Upper lobe of right lung (tissue), 1 donor: Measurements from ENCODE around the gene FAM240A. TPM values are rescaled to one million over a fixed set of nuclear protein-coding genes. Genes with fewer than 3 reads are reported as not detected.
"Not testable (repeated sequence)": the region's sequence is repeated elsewhere in the genome, so short reads cannot be mapped to it uniquely, and the experiment has no call there.

Experiments used
- ATAC-seq: fragments of 200-7000 bp; cut with Tn5 transposase; one replicate; pipeline ENCODE4 v1.9.1; 2020; ENCODE audit warnings: mild to moderate bottlenecking, moderate library complexity
- DNase-seq: peaks from one replicate; pipeline ENCODE4 v3.0.0-alpha.2; 2020
- H3K27ac ChIP-seq: fragments of 200-600 bp; one replicate; pipeline ENCODE4 v1.8.0; 2022
- H3K27me3 ChIP-seq: fragments of 200-600 bp; one replicate; pipeline ENCODE4 v1.8.0; 2022; ENCODE audit warnings: mild to moderate bottlenecking
- H3K36me3 ChIP-seq: fragments of 200-600 bp; one replicate; pipeline ENCODE4 v1.8.0; 2022
- H3K4me1 ChIP-seq: fragments of 200-600 bp; one replicate; pipeline ENCODE4 v1.8.0; 2022
- H3K4me3 ChIP-seq: fragments of 200-600 bp; one replicate; pipeline ENCODE4 v1.8.0; 2022; ENCODE audit warnings: mild to moderate bottlenecking
- H3K9me3 ChIP-seq: fragments of 200-600 bp; one replicate; pipeline ENCODE4 v1.8.0; 2022
- intact Hi-C: fragments of 100-400 bp; cut with DNase I; formaldehyde crosslinking; loops from one replicate; pipeline ENCODE4 v1.11.0; 2022
- total RNA-seq: library from RNA; stranded (reverse); fragmentation: NEBNext Ultra II Directional; extraction: Animal tissue kit (Norgen Biotek cat#: 25700); gene quantifications from one replicate; pipeline ENCODE4 v1.2.1, GENCODE V29; 2021
- TF ChIP-seq, protein P1 (sequence below): fragments of 200-600 bp; IDR thresholded peaks from one replicate; pipeline ENCODE4 v1.8.0; 2022; ENCODE audit warnings: antibody characterized with exemption
- donor health status: DM: no; HTN: yes; CAD: no; lungs with severe emphysema.

FAM240A gene
- total RNA-seq, 1 donor from 2014 or later = not detected

DNA sequence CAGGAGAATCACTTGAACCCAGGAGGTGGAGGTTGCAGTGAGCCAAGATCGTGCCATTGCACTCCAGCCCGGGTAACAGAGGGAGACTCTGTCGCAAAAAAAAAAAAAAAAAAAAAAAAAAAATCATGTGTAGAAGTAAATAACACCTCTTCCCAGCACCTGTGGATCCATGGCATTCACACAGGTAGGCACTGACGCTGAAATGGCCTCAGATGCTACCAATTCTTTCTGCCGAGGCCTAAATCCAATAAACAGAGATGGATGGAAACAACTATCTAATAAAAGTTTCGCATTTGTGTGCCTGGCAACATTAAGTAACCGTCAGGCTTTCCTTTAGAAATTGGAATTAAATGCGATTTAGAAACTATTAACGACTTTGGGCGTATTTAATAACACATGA, 35.9 kb upstream of the FAM240A start:
- H3K4me1 ChIP-seq = peaks cover 4% of the 10 kb centered on the region
- intact Hi-C loops = no loop called here

DNA sequence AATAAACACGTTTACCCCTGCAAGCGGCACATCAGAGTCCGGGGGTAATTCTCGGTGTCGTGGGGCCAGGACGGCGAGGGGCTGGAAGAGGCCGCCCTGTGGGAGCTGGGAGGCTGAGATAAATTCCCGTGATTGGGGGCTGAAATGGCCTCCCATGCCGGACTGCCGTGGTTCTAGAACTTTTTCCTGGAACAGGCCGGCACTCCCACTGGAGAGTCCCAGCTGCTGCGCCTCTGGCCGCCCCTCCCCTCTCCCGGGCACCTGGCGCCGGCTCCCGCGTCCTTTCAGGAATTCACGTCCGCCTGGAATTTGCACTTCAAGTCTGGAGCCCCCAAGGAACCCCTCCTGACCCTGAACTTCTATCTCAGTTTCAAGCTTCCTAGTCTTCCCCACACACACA, 35.4 kb upstream of the FAM240A start:
- Histone ChIP-seq H3K4me3 (no peak overlapping the region), H3K4me1 (peaks cover 4% of the 10 kb centered on the region), H3K27ac (no peak overlapping the region), H3K36me3 (no peaks in the 10 kb centered on the region), H3K27me3 (no peaks in the 10 kb centered on the region), H3K9me3 (no peaks in the 10 kb centered on the region)
- intact Hi-C loops = no loop called here
- TF ChIP-seq, protein P1, sequence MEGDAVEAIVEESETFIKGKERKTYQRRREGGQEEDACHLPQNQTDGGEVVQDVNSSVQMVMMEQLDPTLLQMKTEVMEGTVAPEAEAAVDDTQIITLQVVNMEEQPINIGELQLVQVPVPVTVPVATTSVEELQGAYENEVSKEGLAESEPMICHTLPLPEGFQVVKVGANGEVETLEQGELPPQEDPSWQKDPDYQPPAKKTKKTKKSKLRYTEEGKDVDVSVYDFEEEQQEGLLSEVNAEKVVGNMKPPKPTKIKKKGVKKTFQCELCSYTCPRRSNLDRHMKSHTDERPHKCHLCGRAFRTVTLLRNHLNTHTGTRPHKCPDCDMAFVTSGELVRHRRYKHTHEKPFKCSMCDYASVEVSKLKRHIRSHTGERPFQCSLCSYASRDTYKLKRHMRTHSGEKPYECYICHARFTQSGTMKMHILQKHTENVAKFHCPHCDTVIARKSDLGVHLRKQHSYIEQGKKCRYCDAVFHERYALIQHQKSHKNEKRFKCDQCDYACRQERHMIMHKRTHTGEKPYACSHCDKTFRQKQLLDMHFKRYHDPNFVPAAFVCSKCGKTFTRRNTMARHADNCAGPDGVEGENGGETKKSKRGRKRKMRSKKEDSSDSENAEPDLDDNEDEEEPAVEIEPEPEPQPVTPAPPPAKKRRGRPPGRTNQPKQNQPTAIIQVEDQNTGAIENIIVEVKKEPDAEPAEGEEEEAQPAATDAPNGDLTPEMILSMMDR = no peak
- peak; percentile 62 for ATAC-seq
- no peak for DNase-seq

More for the DNA sequence above, 35.9 kb upstream of the FAM240A start:
- Histone ChIP-seq H3K9me3 (no peaks in the 10 kb centered on the region), H3K4me3 (no peak overlapping the region), H3K27me3 (no peaks in the 10 kb centered on the region), H3K36me3 (no peaks in the 10 kb centered on the region), H3K27ac (no peak overlapping the region)
- DNase-seq = no peak
- TF ChIP-seq, protein P1 = no peak
- ATAC-seq = no peak

DNA sequence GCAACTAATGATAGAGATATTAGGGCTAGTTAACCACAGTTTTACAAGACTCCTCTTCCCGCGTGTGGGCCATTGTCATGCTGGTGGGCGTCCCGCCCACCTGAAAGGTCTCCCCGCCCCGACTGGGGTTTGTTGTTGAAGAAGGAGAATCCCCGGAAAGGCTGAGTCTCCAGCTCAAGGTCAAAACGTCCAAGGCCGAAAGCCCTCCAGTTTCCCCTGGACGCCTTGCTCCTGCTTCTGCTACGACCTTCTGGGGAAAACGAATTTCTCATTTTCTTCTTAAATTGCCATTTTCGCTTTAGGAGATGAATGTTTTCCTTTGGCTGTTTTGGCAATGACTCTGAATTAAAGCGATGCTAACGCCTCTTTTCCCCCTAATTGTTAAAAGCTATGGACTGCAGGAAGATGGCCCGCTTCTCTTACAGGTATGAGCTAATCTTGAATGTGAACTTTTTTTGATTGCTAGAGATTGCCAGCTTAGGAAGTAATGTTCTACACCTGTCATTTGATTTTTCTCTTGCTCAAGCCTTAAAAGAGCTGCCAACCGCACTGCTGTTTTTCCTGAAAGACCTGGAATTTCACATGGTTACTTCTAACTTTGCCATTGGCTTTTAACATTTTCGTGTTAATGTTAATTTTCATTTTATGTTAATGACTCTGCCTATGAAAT, 34.6 kb upstream of the FAM240A start:
- H3K4me3 ChIP-seq, DNase-seq, H3K9me3 ChIP-seq, H3K27me3 ChIP-seq, ATAC-seq, H3K27ac ChIP-seq, intact Hi-C loops, H3K36me3 ChIP-seq, H3K4me1 ChIP-seq: not testable (repeated sequence)

DNA sequence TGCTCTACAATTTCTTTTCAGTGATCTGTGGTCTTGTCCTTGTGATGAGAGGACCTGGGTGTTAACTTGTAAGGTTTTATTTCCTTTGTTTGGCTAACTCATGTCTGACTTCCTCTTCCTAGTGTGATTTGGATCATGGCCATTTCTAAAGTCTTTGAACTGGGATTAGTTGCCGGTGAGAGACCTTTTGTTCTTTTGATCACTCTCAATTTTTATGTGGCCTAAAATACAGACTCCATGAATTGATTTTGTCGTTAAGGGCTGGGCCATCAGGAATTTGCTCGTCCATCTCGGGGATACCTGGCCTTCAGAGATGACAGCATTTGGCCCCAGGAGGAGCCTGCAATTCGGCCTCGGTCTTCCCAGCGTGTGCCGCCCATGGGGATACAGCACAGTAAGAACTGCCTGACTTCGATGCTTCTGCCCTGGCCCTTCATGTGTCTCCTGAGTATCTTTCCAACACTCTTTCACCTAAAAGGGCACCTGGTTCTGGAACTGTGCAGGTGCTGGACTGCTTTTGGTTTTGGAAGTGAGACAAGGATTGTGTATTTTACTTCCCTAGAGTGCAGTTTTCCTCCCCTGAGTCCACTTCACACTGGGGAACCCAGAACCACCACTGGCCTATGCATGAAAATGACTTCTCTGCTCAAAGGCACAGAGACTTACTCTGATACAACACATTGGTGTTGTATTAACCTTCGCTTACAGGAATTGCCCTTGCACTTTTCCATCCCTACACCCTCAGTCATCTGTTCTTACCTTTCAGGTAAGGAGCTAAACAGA, 33.2 kb upstream of the FAM240A start:
- H3K9me3 ChIP-seq = no peaks in the 10 kb centered on the region
- no peak for DNase-seq
- peaks cover 4% of the 10 kb centered on the region for H3K4me1 ChIP-seq
- H3K36me3 ChIP-seq = no peaks in the 10 kb centered on the region
- intact Hi-C loops = no loop called here
- no peak overlapping the region for H3K27ac ChIP-seq
- TF ChIP-seq, protein P1 = no peak
- H3K4me3 ChIP-seq = no peak overlapping the region
- ATAC-seq = no peak
- no peaks in the 10 kb centered on the region for H3K27me3 ChIP-seq

DNA sequence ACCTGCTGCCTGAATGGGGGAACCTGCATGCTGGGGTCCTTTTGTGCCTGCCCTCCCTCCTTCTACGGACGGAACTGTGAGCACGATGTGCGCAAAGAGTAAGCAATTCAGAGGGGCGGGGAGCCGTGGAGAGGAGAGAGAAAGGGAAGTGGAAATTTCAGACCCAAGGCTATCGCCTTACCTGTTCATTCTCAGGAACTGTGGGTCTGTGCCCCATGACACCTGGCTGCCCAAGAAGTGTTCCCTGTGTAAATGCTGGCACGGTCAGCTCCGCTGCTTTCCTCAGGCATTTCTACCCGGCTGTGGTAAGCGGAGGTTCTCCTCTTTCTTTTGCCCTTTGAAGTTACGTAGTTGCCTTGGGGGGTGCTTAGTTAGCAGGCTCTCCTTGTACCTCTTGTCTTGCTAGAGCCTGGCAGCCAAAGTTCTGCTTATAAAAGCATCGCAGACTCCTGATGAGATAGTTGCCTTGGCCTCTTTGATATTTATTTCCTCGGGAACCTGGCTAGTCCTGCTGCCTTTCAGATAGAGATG, 32.5 kb upstream of the FAM240A start:
- DNase-seq = no peak
- TF ChIP-seq, protein P1 = no peak
- Histone ChIP-seq H3K27me3 (no peaks in the 10 kb centered on the region), H3K4me1 (peaks cover 4% of the 10 kb centered on the region), H3K27ac (no peak overlapping the region), H3K4me3 (no peak overlapping the region), H3K36me3 (no peaks in the 10 kb centered on the region), H3K9me3 (no peaks in the 10 kb centered on the region)
- no peak for ATAC-seq
- intact Hi-C loops = no loop called here

DNA sequence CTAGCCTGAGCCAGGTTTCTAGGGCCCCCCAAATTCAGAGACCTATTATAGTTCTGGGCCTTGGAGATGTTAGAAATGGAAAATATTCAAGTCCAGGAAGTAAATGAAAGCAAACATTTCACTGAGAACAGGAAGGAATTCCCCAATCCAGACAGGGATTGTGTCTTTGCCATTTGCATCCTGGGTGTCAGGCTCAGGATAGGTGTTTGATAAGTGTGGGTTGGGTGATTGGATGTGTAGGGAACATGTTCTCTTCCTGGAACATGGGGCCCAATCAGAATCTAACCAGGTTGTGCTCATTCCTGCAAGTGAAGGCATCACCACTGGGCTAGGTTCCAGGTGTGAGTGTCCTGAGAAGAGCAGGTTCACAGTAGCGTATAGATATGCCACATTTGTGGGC, 31.6 kb upstream of the FAM240A start:
- DNase-seq (no peak), ATAC-seq (no peak)
- H3K27ac ChIP-seq = no peak overlapping the region
- no peak overlapping the region for H3K4me3 ChIP-seq
- intact Hi-C loops = no loop called here
- TF ChIP-seq, protein P1 = no peak
- no peaks in the 10 kb centered on the region for H3K9me3 ChIP-seq
- H3K36me3 ChIP-seq = no peaks in the 10 kb centered on the region
- no peaks in the 10 kb centered on the region for H3K27me3 ChIP-seq
- H3K4me1 ChIP-seq = peaks cover 4% of the 10 kb centered on the region
